ENCODE measurements around the gene CDCP1.

Gene CDCP1, protein sequence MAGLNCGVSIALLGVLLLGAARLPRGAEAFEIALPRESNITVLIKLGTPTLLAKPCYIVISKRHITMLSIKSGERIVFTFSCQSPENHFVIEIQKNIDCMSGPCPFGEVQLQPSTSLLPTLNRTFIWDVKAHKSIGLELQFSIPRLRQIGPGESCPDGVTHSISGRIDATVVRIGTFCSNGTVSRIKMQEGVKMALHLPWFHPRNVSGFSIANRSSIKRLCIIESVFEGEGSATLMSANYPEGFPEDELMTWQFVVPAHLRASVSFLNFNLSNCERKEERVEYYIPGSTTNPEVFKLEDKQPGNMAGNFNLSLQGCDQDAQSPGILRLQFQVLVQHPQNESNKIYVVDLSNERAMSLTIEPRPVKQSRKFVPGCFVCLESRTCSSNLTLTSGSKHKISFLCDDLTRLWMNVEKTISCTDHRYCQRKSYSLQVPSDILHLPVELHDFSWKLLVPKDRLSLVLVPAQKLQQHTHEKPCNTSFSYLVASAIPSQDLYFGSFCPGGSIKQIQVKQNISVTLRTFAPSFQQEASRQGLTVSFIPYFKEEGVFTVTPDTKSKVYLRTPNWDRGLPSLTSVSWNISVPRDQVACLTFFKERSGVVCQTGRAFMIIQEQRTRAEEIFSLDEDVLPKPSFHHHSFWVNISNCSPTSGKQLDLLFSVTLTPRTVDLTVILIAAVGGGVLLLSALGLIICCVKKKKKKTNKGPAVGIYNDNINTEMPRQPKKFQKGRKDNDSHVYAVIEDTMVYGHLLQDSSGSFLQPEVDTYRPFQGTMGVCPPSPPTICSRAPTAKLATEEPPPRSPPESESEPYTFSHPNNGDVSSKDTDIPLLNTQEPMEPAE

GRCh38 chr3:45145681-45146614, at the start of gene CDCP1:
Gene CDCP1 (minus strand): TSS chr3:45146378. CDS start chr3:45146287, 91 bp downstream.
- peak; percentile 31 for DNase-seq
- H3K36me3 Mint-ChIP-seq (ENCODE audit: low read depth) = no peaks in the 10 kb centered on the region
- TF ChIP-seq CTCF (IDR thresholded peaks at IDR 0.05) = no peak
- peak within 1 kb of the TSS; percentile 88 for H3K4me3 Mint-ChIP-seq
- H3K9me3 Mint-ChIP-seq = peaks cover 29% of the 10 kb centered on the region
- no peak within 1 kb of the TSS for H3K27ac Mint-ChIP-seq
- peaks cover 11% of the 10 kb centered on the region for H3K4me1 Mint-ChIP-seq
- peaks cover 83% of the 10 kb centered on the region for H3K27me3 Mint-ChIP-seq (ENCODE audit: low read depth, poor library complexity)

DNA sequence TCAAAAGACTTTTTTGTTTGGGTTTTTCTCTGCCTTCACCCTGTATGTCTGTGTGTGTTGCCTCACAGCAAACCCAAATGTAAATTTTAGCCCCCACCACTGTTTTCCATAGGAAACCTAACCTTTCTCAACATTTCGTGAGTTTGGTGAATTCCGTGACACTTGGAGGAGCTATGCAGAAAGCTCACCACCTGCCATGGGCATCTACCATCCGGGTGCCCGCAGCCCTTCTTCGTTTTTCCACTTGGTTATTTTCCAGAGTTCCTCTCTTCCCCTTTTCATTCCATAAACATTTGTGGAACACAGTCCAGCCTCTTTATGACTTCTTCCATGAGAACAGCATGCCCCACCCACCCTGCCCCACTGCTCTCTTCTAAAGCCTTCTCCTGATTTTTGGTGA, 48.6 kb upstream of the CDCP1 start:
- Mint-ChIP-seq H3K36me3 (ENCODE audit: low read depth) (no peaks in the 10 kb centered on the region), H3K9me3 (no peaks in the 10 kb centered on the region), H3K27me3 (ENCODE audit: low read depth, poor library complexity) (peaks cover 10% of the 10 kb centered on the region), H3K4me3 (no peak overlapping the region), H3K27ac (no peak overlapping the region), H3K4me1 (peaks cover 7% of the 10 kb centered on the region)
- no peak for TF ChIP-seq CTCF (IDR thresholded peaks at IDR 0.05)
- no peak for DNase-seq

- H3K27ac Mint-ChIP-seq = no peak overlapping the region
- H3K27me3 Mint-ChIP-seq (ENCODE audit: low read depth, poor library complexity) = peaks cover 10% of the 10 kb centered on the region
- H3K9me3 Mint-ChIP-seq = no peaks in the 10 kb centered on the region
- no peak overlapping the region for H3K4me3 Mint-ChIP-seq
- no peaks in the 10 kb centered on the region for H3K36me3 Mint-ChIP-seq (ENCODE audit: low read depth)
- DNase-seq = no peak
- H3K4me1 Mint-ChIP-seq = peaks cover 11% of the 10 kb centered on the region
- TF ChIP-seq CTCF (IDR thresholded peaks at IDR 0.05) = no peak
Observed at GRCh38 chr3:45191924-45192417, 45.8 kb upstream of the CDCP1 start.

- no peaks in the 10 kb centered on the region for H3K36me3 Mint-ChIP-seq (ENCODE audit: low read depth)
- no peak overlapping the region for H3K4me3 Mint-ChIP-seq
- DNase-seq = no peak
- peaks cover 6% of the 10 kb centered on the region for H3K27me3 Mint-ChIP-seq (ENCODE audit: low read depth, poor library complexity)
- no peak overlapping the region for H3K27ac Mint-ChIP-seq
- no peak for TF ChIP-seq CTCF (IDR thresholded peaks at IDR 0.05)
- H3K4me1 Mint-ChIP-seq = peaks cover 11% of the 10 kb centered on the region
- no peaks in the 10 kb centered on the region for H3K9me3 Mint-ChIP-seq
Observed at GRCh38 chr3:45191424-45191823, 45.2 kb upstream of the CDCP1 start.
